GM12878 (cell line): Measurements from ENCODE around the gene ANKFY1. TPM values are rescaled to one million over a fixed set of nuclear protein-coding genes. Genes with fewer than 3 reads are reported as not detected.

Experiments used
- ATAC-seq: fragments of 200-7000 bp; cut with Tn5 transposase; 3 replicates; pipeline ENCODE4 v1.9.1; 2020; ENCODE audit warnings: mild to moderate bottlenecking, moderate library complexity
- BruUV-seq: library from RNA; stranded (reverse); fragments of 400-500 nt; replicated peaks from 2 replicates; lab custom pipeline; 2021; lab: Mats Ljungman, UMichigan
- CTCF ChIA-PET: fragments of 300-600 bp; sonication (Branson Sonifier 250); formaldehyde crosslinking; extraction: SDS; loops from one replicate; lab custom pipeline; 2021; ENCODE audit warnings: inconsistent platforms; lab: Yijun Ruan, JAX
- POLR2A ChIA-PET: fragments of 350-600 bp; formaldehyde crosslinking; extraction: SDS; loops from one replicate; lab custom pipeline; 2021; ENCODE audit warnings: inconsistent platforms; lab: Charles Lee
- RAD21 ChIA-PET: fragments of 300-600 bp; sonication (Branson Sonifier 250); formaldehyde crosslinking; loops from one replicate; lab custom pipeline; 2023; ENCODE audit warnings: antibody characterized with exemption; ENCODE audit not compliant: unreplicated experiment; lab: Charles Lee
- SMC1A ChIA-PET: fragments of 300-600 bp; sonication (Branson Sonifier 250); formaldehyde crosslinking; loops from one replicate; lab custom pipeline; 2023; ENCODE audit not compliant: unreplicated experiment, uncharacterized antibody; lab: Charles Lee
- DNase-seq: peaks from one replicate; pipeline ENCODE4 v3.0.0-alpha.2; 2011; ENCODE audit warnings: low read depth, low spot score
- FAIRE-seq: peaks from 3 replicates; lab custom pipeline; 2011; peaks lifted over from hg19 to GRCh38; lab: Jason Lieb, UNC
- H2AFZ ChIP-seq: 2 replicates; pipeline ENCODE4 v1.6.0; 2011; ENCODE audit warnings: low read depth, low read length, control low read depth; ENCODE audit not compliant: control insufficient read depth
- H3K27ac ChIP-seq: 2 replicates; pipeline ENCODE4 v1.5.1; 2011; ENCODE audit warnings: control low read depth; ENCODE audit not compliant: control insufficient read depth, insufficient read depth
- H3K27me3 ChIP-seq, 2 experiments: replicated peaks in 1 of 2; 2 replicates each; pipeline versions ENCODE4 v1.6.0 to v1.6.1; 2011; ENCODE audit warnings: low read length in 1 of 2; ENCODE audit not compliant: control insufficient read depth in 2 of 2, insufficient read depth in 2 of 2
- H3K36me3 ChIP-seq, 2 experiments: 2 replicates each; pipeline ENCODE4 v1.5.1; 2011; ENCODE audit warnings: low read length in 1 of 2; ENCODE audit not compliant: control insufficient read depth in 2 of 2, insufficient read depth in 2 of 2
- H3K4me1 ChIP-seq: 2 replicates; pipeline ENCODE4 v1.6.1; 2011; ENCODE audit warnings: mild to moderate bottlenecking, low read length, moderate library complexity, mixed read lengths; ENCODE audit not compliant: control insufficient read depth, insufficient read depth
- H3K4me2 ChIP-seq: 2 replicates; pipeline ENCODE4 v1.6.0; 2011; ENCODE audit warnings: control low read depth; ENCODE audit not compliant: control insufficient read depth, insufficient read depth
- H3K4me3 ChIP-seq: fragments of 200-600 bp; sonication (generic); 2 replicates; pipeline ENCODE4 v1.5.1; 2016
- H3K79me2 ChIP-seq: 2 replicates; pipeline ENCODE4 v1.6.0; 2011; ENCODE audit warnings: low read length; ENCODE audit not compliant: control insufficient read depth, insufficient read depth
- H3K9ac ChIP-seq: 2 replicates; pipeline ENCODE4 v1.8.0; 2011; ENCODE audit warnings: low read length, control low read depth, mixed read lengths; ENCODE audit not compliant: control insufficient read depth, insufficient read depth
- H3K9me3 ChIP-seq: replicated peaks from 3 replicates; pipeline ENCODE4 v1.5.1; 2011; ENCODE audit warnings: mild to moderate bottlenecking, low read length; ENCODE audit not compliant: control insufficient read depth, insufficient read depth
- H4K20me1 ChIP-seq: 2 replicates; pipeline ENCODE4 v1.6.0; 2011; ENCODE audit not compliant: control insufficient read depth, insufficient read depth
- MTA3 ChIP-seq: IDR thresholded peaks from 2 replicates; pipeline ENCODE4 v1.6.1; 2012; ENCODE audit warnings: low read length, inconsistent platforms, borderline replicate concordance
- NBN ChIP-seq: fragments of 450-650 bp; IDR thresholded peaks from 2 replicates; pipeline ENCODE4 v1.6.1; 2016
- WGBS: methylation state at CpG from one replicate; pipeline ENCODE4 v1.1.6; 2016; ENCODE audit warnings: low lambda C conversion rate; ENCODE audit not compliant: insufficient replicate concordance, insufficient coverage; ENCODE audit errors: missing lambda C conversion rate; 5-methylcytosine and 5-hydroxymethylcytosine counted together
- in situ Hi-C: fragments of 300-500 bp; cut with MboI; formaldehyde crosslinking; loops from 9 replicates; pipeline ENCODE4 v1.14.3; 2018; ENCODE audit warnings: mixed read lengths
- intact Hi-C: fragments of 100-400 bp; cut with micrococcal nuclease; formaldehyde crosslinking; loops from one replicate; pipeline ENCODE4 v1.14.2; 2022; ENCODE audit not compliant: unreplicated experiment
- polyA plus RNA-seq, 11 experiments: library from polyadenylated mRNA; depleted of rRNA in 4 of 11; unstranded in 6 of 11; stranded (reverse) in 5 of 11; fragments of >200 nt; fragmentation: Nextera tagmentation in 4 of 11; fragmentation: Illumina TruSeq in 1 of 11; extraction: Ambion mirVana in 4 of 11; extraction: Trizol in 1 of 11; gene quantifications; 1 replicate in 1 of 11; 2 replicates in 10 of 11; pipeline versions ENCODE4 v1.2.1 to v1.2.3, GENCODE V29; 2011 to 2016; ENCODE audit warnings: inconsistent platforms in 2 of 11, missing spikeins in 2 of 11, low read depth in 1 of 11
- total RNA-seq, 4 experiments: library from RNA; depleted of rRNA in 3 of 4; stranded (reverse); fragments of >200 nt in 3 of 4; fragmentation: Illumina TruSeq in 1 of 4; extraction: Trizol in 1 of 4; gene quantifications; 2 replicates each; pipeline versions ENCODE4 v1.2.1 to v1.2.3, GENCODE V29; 2013 to 2021
- TF ChIP-seq, protein P1 (sequence below): IDR thresholded peaks from 2 replicates; pipeline ENCODE4 v1.6.1; 2011; ENCODE audit warnings: borderline replicate concordance, low read depth, mild to moderate bottlenecking, moderate library complexity, low read length; ENCODE audit not compliant: insufficient read depth, poor library complexity, severe bottlenecking
- TF ChIP-seq, protein P2 (sequence below): fragments of 450-650 bp; conservative IDR thresholded peaks from 2 replicates; pipeline ENCODE4 v1.6.1; 2017; ENCODE audit warnings: mild to moderate bottlenecking, moderate library complexity

The ANKFY1 gene
- total and polyA plus RNA-seq, 10 of the 15 experiments (the other 5 are each of a cell fraction or from before 2014, with no cell fraction given), result 3.0 to 27.7 (median 16.4) TPM

DNA sequence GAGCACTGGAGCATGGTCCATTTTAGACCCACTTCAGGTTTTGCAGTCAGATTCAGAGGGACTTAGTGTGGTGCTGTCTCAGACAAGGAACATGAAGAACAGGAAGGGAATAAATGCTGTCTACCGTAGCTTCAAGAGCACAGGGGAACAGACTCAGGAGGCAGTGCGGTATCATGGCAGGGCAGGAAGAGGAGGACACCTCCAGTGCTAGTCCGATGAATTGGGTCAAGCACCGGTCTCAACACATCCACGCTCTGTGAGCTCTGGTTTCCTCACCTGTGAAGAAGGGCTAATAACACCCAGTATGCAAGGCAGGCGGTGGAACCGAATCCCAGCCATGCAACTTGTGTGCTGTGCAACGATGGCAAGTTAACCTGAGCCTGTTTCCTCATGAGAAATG, 3.6 kb upstream of the ANKFY1 start (continued):
- TF ChIP-seq, protein P1, sequence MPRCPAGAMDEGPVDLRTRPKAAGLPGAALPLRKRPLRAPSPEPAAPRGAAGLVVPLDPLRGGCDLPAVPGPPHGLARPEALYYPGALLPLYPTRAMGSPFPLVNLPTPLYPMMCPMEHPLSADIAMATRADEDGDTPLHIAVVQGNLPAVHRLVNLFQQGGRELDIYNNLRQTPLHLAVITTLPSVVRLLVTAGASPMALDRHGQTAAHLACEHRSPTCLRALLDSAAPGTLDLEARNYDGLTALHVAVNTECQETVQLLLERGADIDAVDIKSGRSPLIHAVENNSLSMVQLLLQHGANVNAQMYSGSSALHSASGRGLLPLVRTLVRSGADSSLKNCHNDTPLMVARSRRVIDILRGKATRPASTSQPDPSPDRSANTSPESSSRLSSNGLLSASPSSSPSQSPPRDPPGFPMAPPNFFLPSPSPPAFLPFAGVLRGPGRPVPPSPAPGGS, result peak; percentile 20
- no peak for TF ChIP-seq NBN

DNA sequence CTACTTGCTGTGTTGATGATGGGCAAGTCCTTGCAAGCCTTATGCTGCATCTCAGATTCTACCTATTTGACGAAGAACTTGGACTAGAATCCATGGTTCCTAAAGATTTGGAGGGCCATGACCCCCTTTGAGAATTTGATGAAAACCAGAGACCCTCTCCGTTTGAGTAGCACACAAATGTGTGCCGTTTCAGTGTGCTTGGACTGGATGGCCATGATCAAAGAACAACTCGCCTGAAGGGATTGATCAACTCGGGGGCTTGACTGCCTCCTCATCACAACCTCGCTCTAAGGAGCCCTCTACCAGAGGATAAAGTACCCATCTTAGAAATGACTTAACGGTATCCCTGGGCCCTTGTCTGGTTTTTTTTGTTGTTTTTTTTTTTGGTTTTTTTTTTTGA, 2.8 kb upstream of the ANKFY1 start:
- SMC1A ChIA-PET, result interaction anchor here (1.1 to 1.8 kb wide), 5 partner anchors 31 to 146 kb away, joined by 3 to 4 read pairs (median 3); no protein-coding TSS in a partner anchor
- 70% methylated on average over 7 of the region's 7 CpGs for WGBS
- Histone ChIP-seq H3K27ac (no peak overlapping the region), H3K9ac (no peak overlapping the region), H3K79me2 (peaks cover 24% of the 10 kb centered on the region), H3K4me3 (no peak overlapping the region), H2AFZ (no peak overlapping the region), H3K4me1 (0 out of 2 replicates have a peak, but pooled peaks cover 1% of the 10 kb centered on the region), H3K4me2 (no peak overlapping the region), H3K36me3 (peaks cover 6 to 11% of the 10 kb centered on the region in 2 experiments), H4K20me1 (no peaks in the 10 kb centered on the region), H3K27me3 (no peaks in the 10 kb centered on the region), H3K9me3 (no peaks in the 10 kb centered on the region)
- BruUV-seq, result no TSS peak
- POLR2A ChIA-PET, result no interaction called here
- FAIRE-seq (no peak), DNase-seq (no peak), ATAC-seq (no peak)
- RAD21 ChIA-PET, result interaction anchor here (1.1 kb wide), 1 partner anchor 92 kb away, joined by 3 read pairs; no protein-coding TSS in a partner anchor
- intact Hi-C loops (no loop called here), in situ Hi-C loops (no loop called here)
- CTCF ChIA-PET, result interaction anchor here (1.4 to 1.6 kb wide), 2 partner anchors 19 to 38 kb away, joined by 3 to 4 read pairs; no protein-coding TSS in a partner anchor
- TF ChIP-seq, protein P2, sequence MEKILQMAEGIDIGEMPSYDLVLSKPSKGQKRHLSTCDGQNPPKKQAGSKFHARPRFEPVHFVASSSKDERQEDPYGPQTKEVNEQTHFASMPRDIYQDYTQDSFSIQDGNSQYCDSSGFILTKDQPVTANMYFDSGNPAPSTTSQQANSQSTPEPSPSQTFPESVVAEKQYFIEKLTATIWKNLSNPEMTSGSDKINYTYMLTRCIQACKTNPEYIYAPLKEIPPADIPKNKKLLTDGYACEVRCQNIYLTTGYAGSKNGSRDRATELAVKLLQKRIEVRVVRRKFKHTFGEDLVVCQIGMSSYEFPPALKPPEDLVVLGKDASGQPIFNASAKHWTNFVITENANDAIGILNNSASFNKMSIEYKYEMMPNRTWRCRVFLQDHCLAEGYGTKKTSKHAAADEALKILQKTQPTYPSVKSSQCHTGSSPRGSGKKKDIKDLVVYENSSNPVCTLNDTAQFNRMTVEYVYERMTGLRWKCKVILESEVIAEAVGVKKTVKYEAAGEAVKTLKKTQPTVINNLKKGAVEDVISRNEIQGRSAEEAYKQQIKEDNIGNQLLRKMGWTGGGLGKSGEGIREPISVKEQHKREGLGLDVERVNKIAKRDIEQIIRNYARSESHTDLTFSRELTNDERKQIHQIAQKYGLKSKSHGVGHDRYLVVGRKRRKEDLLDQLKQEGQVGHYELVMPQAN, result no peak
- TF ChIP-seq MTA3, result 0 out of 2 replicates have a peak, but pooled peaks have one; percentile 1
